Measurements from ENCODE around the gene TAS2R40.

DNA sequence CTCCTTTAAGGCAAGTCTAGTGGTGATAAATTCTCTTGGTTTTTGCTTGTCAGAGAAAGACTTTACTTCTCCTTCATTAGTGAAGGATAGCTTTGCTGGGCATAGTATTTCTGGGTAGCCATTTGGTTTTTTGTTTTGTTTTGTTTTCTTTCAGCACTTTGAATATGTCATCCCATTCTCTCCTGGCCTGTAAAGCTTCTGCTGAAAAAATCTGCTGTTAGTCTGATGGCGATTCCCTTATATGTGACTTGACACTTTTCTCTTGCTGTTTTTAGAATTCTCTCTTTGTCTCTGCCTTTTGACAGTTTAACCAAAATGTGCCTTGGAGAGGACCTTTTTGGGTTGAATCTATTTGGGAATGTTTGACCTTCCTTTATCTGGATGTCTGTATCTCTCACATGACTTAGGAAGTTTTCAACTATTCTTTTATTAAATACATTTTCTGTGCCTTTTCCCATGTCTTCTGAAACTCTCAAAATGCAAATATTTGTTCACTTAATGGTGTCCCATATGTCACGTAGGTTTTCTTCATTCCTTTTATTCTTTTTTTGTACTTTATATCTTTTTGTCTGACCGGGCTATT, 14.7 kb downstream of the TAS2R40 start:
- TF ChIP-seq, protein P1, sequence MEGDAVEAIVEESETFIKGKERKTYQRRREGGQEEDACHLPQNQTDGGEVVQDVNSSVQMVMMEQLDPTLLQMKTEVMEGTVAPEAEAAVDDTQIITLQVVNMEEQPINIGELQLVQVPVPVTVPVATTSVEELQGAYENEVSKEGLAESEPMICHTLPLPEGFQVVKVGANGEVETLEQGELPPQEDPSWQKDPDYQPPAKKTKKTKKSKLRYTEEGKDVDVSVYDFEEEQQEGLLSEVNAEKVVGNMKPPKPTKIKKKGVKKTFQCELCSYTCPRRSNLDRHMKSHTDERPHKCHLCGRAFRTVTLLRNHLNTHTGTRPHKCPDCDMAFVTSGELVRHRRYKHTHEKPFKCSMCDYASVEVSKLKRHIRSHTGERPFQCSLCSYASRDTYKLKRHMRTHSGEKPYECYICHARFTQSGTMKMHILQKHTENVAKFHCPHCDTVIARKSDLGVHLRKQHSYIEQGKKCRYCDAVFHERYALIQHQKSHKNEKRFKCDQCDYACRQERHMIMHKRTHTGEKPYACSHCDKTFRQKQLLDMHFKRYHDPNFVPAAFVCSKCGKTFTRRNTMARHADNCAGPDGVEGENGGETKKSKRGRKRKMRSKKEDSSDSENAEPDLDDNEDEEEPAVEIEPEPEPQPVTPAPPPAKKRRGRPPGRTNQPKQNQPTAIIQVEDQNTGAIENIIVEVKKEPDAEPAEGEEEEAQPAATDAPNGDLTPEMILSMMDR (IDR thresholded peaks at IDR 0.05), result no peak
- TF ChIP-seq POLR2A (IDR thresholded peaks at IDR 0.05), result no peak

All from stomach (tissue), 4 donors.